ENCODE data around the gene PGRMC2. TPM values are rescaled to one million over a fixed set of nuclear protein-coding genes. Genes with fewer than 3 reads are reported as not detected.
A peak's percentile ranks its signal among the peaks of the same experiment; 100 is the strongest.

The PGRMC2 gene
- total and polyA plus RNA-seq, 11 donors: 23.1 to 84.1 (median 72.1) TPM

DNA sequence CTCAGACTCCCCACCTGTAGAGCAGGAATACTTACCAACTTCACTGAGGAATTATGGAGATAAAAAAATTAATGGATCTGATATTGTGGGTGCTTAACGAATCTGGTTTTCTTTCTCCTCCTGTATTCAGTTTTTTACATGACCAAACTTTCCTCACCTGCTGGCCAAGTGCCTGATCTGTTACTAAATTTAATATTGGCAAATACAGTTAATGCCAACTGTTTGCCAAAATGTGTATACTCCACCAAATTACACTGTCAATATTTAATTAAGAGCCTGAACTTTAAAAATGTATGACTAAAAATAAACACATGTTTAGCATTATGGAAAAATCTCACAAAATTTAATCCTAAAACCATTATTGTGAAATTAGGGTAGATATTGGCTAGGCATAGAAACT lies 3.3 kb downstream of the PGRMC2 start:
- H3K36me3 ChIP-seq: peaks cover 0 to 4% (median 0%) of the 10 kb centered on the region in 9 donors
- WGBS, 4 donors: 39 to 62% (median 53%) methylated on average over 1 of the region's 1 CpG
- intact Hi-C loops (cut with DNase I): loop anchor here in 5 of 10 donors (10.0 kb wide), 7 partner anchors 100 to 810 kb away; partner anchors contain the start of genes C4orf33 (in 1 of the 5), JADE1 (in 1 of the 5), LARP1B (in 1 of the 5) and SCLT1 (in 1 of the 5)
- no peak for TF ChIP-seq CTCF (IDR thresholded peaks at IDR 0.05)
- no peak for TF ChIP-seq POLR2A (IDR thresholded peaks at IDR 0.05)
- peak overlapping the region in 6 of 12 donors; percentile 15 to 98 (median 94) for H3K27ac ChIP-seq
- no peaks in the 10 kb centered on the region for H3K9me3 ChIP-seq
- H3K4me1 ChIP-seq: peaks cover 0 to 61% (median 35%) of the 10 kb centered on the region in 12 donors
- DNase-seq (no peak), ATAC-seq (no peak)
- no peaks in the 10 kb centered on the region for H3K27me3 ChIP-seq
- H3K4me3 ChIP-seq: peak overlapping the region in 2 of 12 donors; percentile 66 to 85

GRCh38 chr4:128283071-128283470 lies 4.5 kb downstream of the PGRMC2 start:
- H3K4me1 ChIP-seq: peaks cover 0 to 57% (median 32%) of the 10 kb centered on the region in 12 donors
- intact Hi-C loops (cut with DNase I): loop anchor here in 5 of 10 donors (10.0 kb wide), 7 partner anchors 102 to 812 kb away; partner anchors contain the start of genes C4orf33 (in 1 of the 5), JADE1 (in 1 of the 5), LARP1B (in 1 of the 5) and SCLT1 (in 1 of the 5)
- no peaks in the 10 kb centered on the region for H3K27me3 ChIP-seq
- no peak overlapping the region for H3K4me3 ChIP-seq
- H3K27ac ChIP-seq: no peak overlapping the region
- no peak for ATAC-seq
- peak in 1 of 12 donors; percentile 3 for TF ChIP-seq CTCF (IDR thresholded peaks at IDR 0.05)
- TF ChIP-seq POLR2A (IDR thresholded peaks at IDR 0.05): no peak
- DNase-seq: no peak
- H3K9me3 ChIP-seq: no peaks in the 10 kb centered on the region
- WGBS, 4 donors: 85 to 91% (median 87%) methylated on average over 2 of the region's 2 CpGs
- peaks cover 0 to 4% (median 0%) of the 10 kb centered on the region in 9 donors for H3K36me3 ChIP-seq

DNA sequence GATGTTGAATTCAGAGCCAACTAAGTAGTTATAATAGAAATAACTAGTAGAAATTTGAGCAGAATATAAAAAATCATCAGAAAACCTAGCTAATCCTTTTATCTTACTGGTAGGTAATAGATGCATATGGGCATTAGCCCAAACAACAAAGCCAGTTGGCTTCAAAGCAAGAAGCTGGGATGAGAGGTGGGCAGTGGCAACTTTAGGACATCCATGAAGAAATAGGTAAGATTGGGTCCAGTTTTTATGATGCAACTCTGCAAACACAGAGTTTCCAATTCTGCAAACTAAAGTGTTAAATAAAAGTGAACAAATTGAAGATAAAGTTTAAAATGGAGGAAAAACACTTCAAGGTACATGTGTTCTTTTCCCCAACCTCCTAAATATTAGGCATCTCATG lies 5.1 kb downstream of the PGRMC2 start:
- Histone ChIP-seq H3K4me3 (no peak overlapping the region), H3K9me3 (no peaks in the 10 kb centered on the region), H3K4me1 (peaks cover 0 to 57% (median 32%) of the 10 kb centered on the region in 12 donors), H3K36me3 (peaks cover 0 to 4% (median 0%) of the 10 kb centered on the region in 9 donors), H3K27ac (no peak overlapping the region), H3K27me3 (no peaks in the 10 kb centered on the region)
- intact Hi-C loops (cut with DNase I): loop anchor here in 5 of 10 donors (10.0 kb wide), 7 partner anchors 102 to 812 kb away; partner anchors contain the start of genes C4orf33 (in 1 of the 5), JADE1 (in 1 of the 5), LARP1B (in 1 of the 5) and SCLT1 (in 1 of the 5)
- ATAC-seq (no peak), DNase-seq (no peak)
- TF ChIP-seq CTCF (IDR thresholded peaks at IDR 0.05): no peak
- no peak for TF ChIP-seq POLR2A (IDR thresholded peaks at IDR 0.05)

GRCh38 chr4:128281354-128281753 lies 6.3 kb downstream of the PGRMC2 start:
- intact Hi-C loops (cut with DNase I): loop anchor here in 5 of 10 donors (10.0 kb wide), 7 partner anchors 103 to 813 kb away; partner anchors contain the start of genes C4orf33 (in 1 of the 5), JADE1 (in 1 of the 5), LARP1B (in 1 of the 5) and SCLT1 (in 1 of the 5)
- no peak overlapping the region for H3K4me3 ChIP-seq
- 90 to 100% (median 96%) methylated on average over 1 of the region's 1 CpG for WGBS, 4 donors
- ATAC-seq (no peak), DNase-seq (no peak)
- H3K36me3 ChIP-seq: peaks cover 0 to 4% (median 0%) of the 10 kb centered on the region in 9 donors
- H3K27me3 ChIP-seq: no peaks in the 10 kb centered on the region
- H3K9me3 ChIP-seq: no peaks in the 10 kb centered on the region
- no peak overlapping the region for H3K27ac ChIP-seq
- peaks cover 0 to 57% (median 30%) of the 10 kb centered on the region in 12 donors for H3K4me1 ChIP-seq
- TF ChIP-seq POLR2A (IDR thresholded peaks at IDR 0.05): no peak
- TF ChIP-seq CTCF (IDR thresholded peaks at IDR 0.05): no peak

Data from heart left ventricle (tissue), 16 donors.